ENCODE data around the gene TMEM273. TPM values are rescaled to one million over a fixed set of nuclear protein-coding genes. Genes with fewer than 3 reads are reported as not detected.

Gene TMEM273
- total RNA-seq, 2 donors from 2014 or later: 4.3 to 9.3 TPM

- no peak for DNase-seq
- H3K4me1 ChIP-seq: no peaks in the 10 kb centered on the region
- no peak for ATAC-seq
- TF ChIP-seq, protein P1, sequence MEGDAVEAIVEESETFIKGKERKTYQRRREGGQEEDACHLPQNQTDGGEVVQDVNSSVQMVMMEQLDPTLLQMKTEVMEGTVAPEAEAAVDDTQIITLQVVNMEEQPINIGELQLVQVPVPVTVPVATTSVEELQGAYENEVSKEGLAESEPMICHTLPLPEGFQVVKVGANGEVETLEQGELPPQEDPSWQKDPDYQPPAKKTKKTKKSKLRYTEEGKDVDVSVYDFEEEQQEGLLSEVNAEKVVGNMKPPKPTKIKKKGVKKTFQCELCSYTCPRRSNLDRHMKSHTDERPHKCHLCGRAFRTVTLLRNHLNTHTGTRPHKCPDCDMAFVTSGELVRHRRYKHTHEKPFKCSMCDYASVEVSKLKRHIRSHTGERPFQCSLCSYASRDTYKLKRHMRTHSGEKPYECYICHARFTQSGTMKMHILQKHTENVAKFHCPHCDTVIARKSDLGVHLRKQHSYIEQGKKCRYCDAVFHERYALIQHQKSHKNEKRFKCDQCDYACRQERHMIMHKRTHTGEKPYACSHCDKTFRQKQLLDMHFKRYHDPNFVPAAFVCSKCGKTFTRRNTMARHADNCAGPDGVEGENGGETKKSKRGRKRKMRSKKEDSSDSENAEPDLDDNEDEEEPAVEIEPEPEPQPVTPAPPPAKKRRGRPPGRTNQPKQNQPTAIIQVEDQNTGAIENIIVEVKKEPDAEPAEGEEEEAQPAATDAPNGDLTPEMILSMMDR (IDR thresholded peaks at IDR 0.05): no peak
- TF ChIP-seq POLR2A (IDR thresholded peaks at IDR 0.05): no peak
- no peak overlapping the region for H3K27ac ChIP-seq
- intact Hi-C loops (cut with DNase I): no loop called here
- no peaks in the 10 kb centered on the region for H3K36me3 ChIP-seq (replicated peaks in 1 of 2; ENCODE audit: insufficient read depth in 1 of 2, low read depth in 2 of 2)
- WGBS, 2 donors: 72 to 78% methylated on average over 3 to 4 of the region's 4 CpGs
- H3K9me3 ChIP-seq: no peaks in the 10 kb centered on the region
- H3K27me3 ChIP-seq: no peaks in the 10 kb centered on the region
- no peak overlapping the region for H3K4me3 ChIP-seq
Observed at GRCh38 chr10:49139846-49140195, 48.4 kb downstream of the TMEM273 start.

- Histone ChIP-seq H3K27me3 (no peaks in the 10 kb centered on the region), H3K27ac (peak overlapping the region in 1 of 4 donors; percentile 10), H3K36me3 (replicated peaks in 1 of 2; ENCODE audit: insufficient read depth in 1 of 2, low read depth in 2 of 2) (no peaks in the 10 kb centered on the region), H3K9me3 (no peaks in the 10 kb centered on the region), H3K4me3 (no peak overlapping the region), H3K4me1 (no peaks in the 10 kb centered on the region)
- no peak for TF ChIP-seq POLR2A (IDR thresholded peaks at IDR 0.05)
- TF ChIP-seq, protein P1 (IDR thresholded peaks at IDR 0.05): no peak
- no peak for ATAC-seq
- intact Hi-C loops (cut with DNase I): no loop called here
- 42 to 54% methylated on average over 6 to 8 of the region's 8 CpGs for WGBS, 2 donors
- DNase-seq: peak in 1 of 4 donors; percentile 7
Observed at GRCh38 chr10:49139028-49139845, 49.0 kb downstream of the TMEM273 start.

DNA sequence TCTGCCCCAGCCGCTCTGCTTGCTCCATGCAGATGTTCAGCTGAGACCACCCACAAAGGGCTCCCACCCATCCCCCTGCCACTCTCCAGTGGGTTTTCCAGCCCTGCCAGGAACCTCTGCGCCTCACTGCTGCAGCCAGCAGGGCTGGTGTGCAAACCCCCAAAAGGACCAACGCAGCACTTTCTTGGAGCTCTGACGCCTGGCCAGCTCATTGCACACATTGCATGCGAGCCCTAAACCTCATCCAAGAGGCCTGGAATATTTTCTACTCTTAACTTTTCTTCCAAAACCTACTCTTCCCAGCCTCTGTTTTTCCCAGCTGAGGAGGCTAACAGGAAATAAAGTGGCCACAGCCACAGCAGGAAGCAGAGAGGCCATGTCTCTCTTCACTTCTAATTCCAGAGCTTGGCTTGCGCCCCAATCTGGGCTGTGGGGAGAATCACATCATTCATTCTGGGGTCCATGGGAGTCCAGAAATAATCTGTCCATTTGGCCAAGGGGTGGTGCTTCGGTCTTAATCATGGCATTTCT is 49.8 kb downstream of the TMEM273 start:
- Histone ChIP-seq H3K36me3 (replicated peaks in 1 of 2; ENCODE audit: insufficient read depth in 1 of 2, low read depth in 2 of 2) (no peaks in the 10 kb centered on the region), H3K27me3 (no peaks in the 10 kb centered on the region), H3K27ac (no peak overlapping the region), H3K4me3 (no peak overlapping the region), H3K9me3 (no peaks in the 10 kb centered on the region), H3K4me1 (no peaks in the 10 kb centered on the region)
- DNase-seq (peak in 1 of 4 donors; percentile 17), ATAC-seq (no peak)
- WGBS, 2 donors: 69 to 82% methylated on average over 7 of the region's 7 CpGs
- intact Hi-C loops (cut with DNase I): no loop called here
- no peak for TF ChIP-seq POLR2A (IDR thresholded peaks at IDR 0.05)
- TF ChIP-seq, protein P1 (IDR thresholded peaks at IDR 0.05): no peak

GRCh38 chr10:49136525-49136924 is 51.7 kb downstream of the TMEM273 start:
- H3K27me3 ChIP-seq: no peaks in the 10 kb centered on the region
- TF ChIP-seq, protein P1 (IDR thresholded peaks at IDR 0.05): no peak
- no peak for TF ChIP-seq POLR2A (IDR thresholded peaks at IDR 0.05)
- H3K36me3 ChIP-seq (replicated peaks in 1 of 2; ENCODE audit: insufficient read depth in 1 of 2, low read depth in 2 of 2): no peaks in the 10 kb centered on the region
- no peaks in the 10 kb centered on the region for H3K9me3 ChIP-seq
- DNase-seq (no peak), ATAC-seq (no peak)
- intact Hi-C loops (cut with DNase I): no loop called here
- no peak overlapping the region for H3K27ac ChIP-seq
- H3K4me1 ChIP-seq: no peaks in the 10 kb centered on the region
- H3K4me3 ChIP-seq: no peak overlapping the region
- WGBS, 2 donors: 32 to 56% methylated on average over 1 of the region's 1 CpG
